ENCODE results near the gene NDFIP1.

- TF ChIP-seq MXI1 (IDR thresholded peaks at IDR 0.05; ENCODE audit: low read depth, low read length) (no peak), ZNF217 (IDR thresholded peaks at IDR 0.05) (no peak), POLR2A (IDR thresholded peaks at IDR 0.05; ENCODE audit: low read depth, low read length) (no peak), CTCF (IDR thresholded peaks at IDR 0.05 in 2 of 3, conservative IDR thresholded peaks at IDR 0.05 in 1 of 3; ENCODE audit: control insufficient read depth in 2 of 3, extremely low read depth in 1 of 3, insufficient read depth in 1 of 3, low read depth in 3 of 3, low read length in 3 of 3) (no peak)
Observed at GRCh38 chr5:142175039-142175438, 66.5 kb downstream of the NDFIP1 start.

Measured in GM12878 (cell line).